HCT116 (cell line): ENCODE data around the gene WNK2.

Experiments used
- EGR1 ChIP-seq: IDR thresholded peaks from 2 replicates; pipeline ENCODE4 v1.6.1; 2012; ENCODE audit warnings: low read depth
- EZH2 ChIP-seq: fragments of 200-600 bp; sonication (generic); IDR thresholded peaks from 2 replicates; pipeline ENCODE4 v1.6.1; 2017; ENCODE audit warnings: antibody characterized with exemption, mixed run types
- FOSL1 ChIP-seq: IDR thresholded peaks from 2 replicates; pipeline ENCODE4 v1.6.1; 2012; ENCODE audit warnings: low read depth
- JUND ChIP-seq: IDR thresholded peaks from 2 replicates; pipeline ENCODE4 v1.6.1; 2012
- POLR2A ChIP-seq: IDR thresholded peaks from 2 replicates; pipeline ENCODE4 v1.7.0; 2011; ENCODE audit warnings: borderline replicate concordance; ENCODE audit not compliant: insufficient read depth, insufficient read length; ENCODE audit errors: extremely low read depth
- POLR2AphosphoS5 ChIP-seq: IDR thresholded peaks from 2 replicates; pipeline ENCODE4 v1.6.1; 2011; ENCODE audit warnings: mild to moderate bottlenecking, low read depth, low read length, moderate library complexity
- RAD21 ChIP-seq: IDR thresholded peaks from 2 replicates; pipeline ENCODE4 v1.6.1; 2012; ENCODE audit warnings: low read depth, mild to moderate bottlenecking
- SIN3A ChIP-seq: IDR thresholded peaks from 2 replicates; pipeline ENCODE4 v1.6.1; 2012; ENCODE audit warnings: low read depth
- TCF7L2 ChIP-seq: IDR thresholded peaks from 2 replicates; pipeline ENCODE4 v1.7.0; 2011; ENCODE audit warnings: borderline replicate concordance, inconsistent platforms; ENCODE audit not compliant: insufficient read depth, insufficient read length; ENCODE audit errors: extremely low read depth
- YY1 ChIP-seq: IDR thresholded peaks from 2 replicates; pipeline ENCODE4 v1.6.1; 2011; ENCODE audit warnings: low read length, low read depth, moderate library complexity, mild to moderate bottlenecking; ENCODE audit not compliant: insufficient replicate concordance; ENCODE audit errors: extremely low read depth
- ZNF274 ChIP-seq: fragments of 200-500 bp; sonication (Bioruptor generic); IDR thresholded peaks from 2 replicates; pipeline ENCODE4 v1.6.1; 2014; ENCODE audit warnings: mild to moderate bottlenecking, low read depth, low read length, inconsistent platforms
- TF ChIP-seq, protein P1 (sequence below): IDR thresholded peaks from 2 replicates; pipeline ENCODE4 v1.6.1; 2012; ENCODE audit warnings: low read depth
- TF ChIP-seq, protein P2 (sequence below), 3 experiments: fragments of 200-600 bp in 1 of 3; sonication (generic) in 1 of 3; IDR thresholded peaks in 2 of 3; conservative IDR thresholded peaks in 1 of 3; 2 replicates each; pipeline ENCODE4 v1.5.1; 2012 to 2017; ENCODE audit warnings: low read depth in 2 of 3, low read length in 2 of 3, antibody characterized with exemption in 1 of 3, borderline replicate concordance in 1 of 3, control low read depth in 1 of 3, mild to moderate bottlenecking in 1 of 3, mixed read lengths in 1 of 3, mixed run types in 1 of 3, moderate library complexity in 1 of 3; ENCODE audit not compliant: insufficient read depth in 1 of 3

DNA sequence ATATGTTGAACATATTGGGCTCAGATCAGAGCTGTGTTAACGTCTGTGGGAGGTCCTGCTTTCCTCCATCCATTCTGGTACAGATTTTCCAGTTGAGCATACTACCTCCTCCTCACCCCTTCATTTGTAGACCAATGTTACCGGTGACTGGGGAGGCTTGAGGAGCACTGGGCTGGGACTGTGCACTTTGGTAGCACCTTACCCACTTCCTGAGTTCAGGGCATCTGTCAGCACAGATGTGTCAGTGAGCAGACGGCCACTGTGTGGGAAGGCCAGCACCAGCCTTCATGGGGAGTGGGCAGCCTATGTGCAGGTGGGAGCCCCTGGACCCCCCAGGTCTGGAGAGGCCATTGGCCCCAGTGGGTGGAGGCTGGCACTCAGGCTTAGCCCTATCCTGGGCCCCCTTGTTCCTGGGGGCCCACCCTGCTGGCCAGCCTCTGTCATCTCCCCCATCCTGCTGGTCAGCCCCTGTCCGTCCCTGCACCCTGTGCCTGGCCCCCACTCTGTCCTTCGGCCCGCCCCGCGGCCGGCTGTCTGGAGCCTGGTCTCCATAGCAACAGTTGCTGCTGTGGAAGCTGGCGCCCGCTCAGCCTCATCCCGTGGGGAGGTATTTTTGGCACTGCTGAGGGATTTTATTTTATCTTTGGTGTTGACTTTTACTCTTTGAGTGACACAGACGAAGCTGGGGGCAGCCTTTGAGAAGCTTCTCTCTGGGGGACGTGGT lies 21.3 kb downstream of the WNK2 start:
- TF ChIP-seq, protein P1, sequence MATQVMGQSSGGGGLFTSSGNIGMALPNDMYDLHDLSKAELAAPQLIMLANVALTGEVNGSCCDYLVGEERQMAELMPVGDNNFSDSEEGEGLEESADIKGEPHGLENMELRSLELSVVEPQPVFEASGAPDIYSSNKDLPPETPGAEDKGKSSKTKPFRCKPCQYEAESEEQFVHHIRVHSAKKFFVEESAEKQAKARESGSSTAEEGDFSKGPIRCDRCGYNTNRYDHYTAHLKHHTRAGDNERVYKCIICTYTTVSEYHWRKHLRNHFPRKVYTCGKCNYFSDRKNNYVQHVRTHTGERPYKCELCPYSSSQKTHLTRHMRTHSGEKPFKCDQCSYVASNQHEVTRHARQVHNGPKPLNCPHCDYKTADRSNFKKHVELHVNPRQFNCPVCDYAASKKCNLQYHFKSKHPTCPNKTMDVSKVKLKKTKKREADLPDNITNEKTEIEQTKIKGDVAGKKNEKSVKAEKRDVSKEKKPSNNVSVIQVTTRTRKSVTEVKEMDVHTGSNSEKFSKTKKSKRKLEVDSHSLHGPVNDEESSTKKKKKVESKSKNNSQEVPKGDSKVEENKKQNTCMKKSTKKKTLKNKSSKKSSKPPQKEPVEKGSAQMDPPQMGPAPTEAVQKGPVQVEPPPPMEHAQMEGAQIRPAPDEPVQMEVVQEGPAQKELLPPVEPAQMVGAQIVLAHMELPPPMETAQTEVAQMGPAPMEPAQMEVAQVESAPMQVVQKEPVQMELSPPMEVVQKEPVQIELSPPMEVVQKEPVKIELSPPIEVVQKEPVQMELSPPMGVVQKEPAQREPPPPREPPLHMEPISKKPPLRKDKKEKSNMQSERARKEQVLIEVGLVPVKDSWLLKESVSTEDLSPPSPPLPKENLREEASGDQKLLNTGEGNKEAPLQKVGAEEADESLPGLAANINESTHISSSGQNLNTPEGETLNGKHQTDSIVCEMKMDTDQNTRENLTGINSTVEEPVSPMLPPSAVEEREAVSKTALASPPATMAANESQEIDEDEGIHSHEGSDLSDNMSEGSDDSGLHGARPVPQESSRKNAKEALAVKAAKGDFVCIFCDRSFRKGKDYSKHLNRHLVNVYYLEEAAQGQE = no peak
- TF ChIP-seq, protein P2, sequence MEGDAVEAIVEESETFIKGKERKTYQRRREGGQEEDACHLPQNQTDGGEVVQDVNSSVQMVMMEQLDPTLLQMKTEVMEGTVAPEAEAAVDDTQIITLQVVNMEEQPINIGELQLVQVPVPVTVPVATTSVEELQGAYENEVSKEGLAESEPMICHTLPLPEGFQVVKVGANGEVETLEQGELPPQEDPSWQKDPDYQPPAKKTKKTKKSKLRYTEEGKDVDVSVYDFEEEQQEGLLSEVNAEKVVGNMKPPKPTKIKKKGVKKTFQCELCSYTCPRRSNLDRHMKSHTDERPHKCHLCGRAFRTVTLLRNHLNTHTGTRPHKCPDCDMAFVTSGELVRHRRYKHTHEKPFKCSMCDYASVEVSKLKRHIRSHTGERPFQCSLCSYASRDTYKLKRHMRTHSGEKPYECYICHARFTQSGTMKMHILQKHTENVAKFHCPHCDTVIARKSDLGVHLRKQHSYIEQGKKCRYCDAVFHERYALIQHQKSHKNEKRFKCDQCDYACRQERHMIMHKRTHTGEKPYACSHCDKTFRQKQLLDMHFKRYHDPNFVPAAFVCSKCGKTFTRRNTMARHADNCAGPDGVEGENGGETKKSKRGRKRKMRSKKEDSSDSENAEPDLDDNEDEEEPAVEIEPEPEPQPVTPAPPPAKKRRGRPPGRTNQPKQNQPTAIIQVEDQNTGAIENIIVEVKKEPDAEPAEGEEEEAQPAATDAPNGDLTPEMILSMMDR (IDR thresholded peaks at IDR 0.05 in 2 of 3, conservative IDR thresholded peaks at IDR 0.05 in 1 of 3; ENCODE audit: borderline replicate concordance in 1 of 3, insufficient read depth in 1 of 3, low read depth in 2 of 3, low read length in 2 of 3) = no peak
- TF ChIP-seq POLR2AphosphoS5 (no peak), FOSL1 (no peak), JUND (no peak), POLR2A (no peak), RAD21 (no peak), EZH2 (no peak), TCF7L2 (no peak), YY1 (no peak), ZNF274 (no peak), SIN3A (no peak), EGR1 (no peak)
